ENCODE results near the gene CLCN1. TPM values are rescaled to one million over a fixed set of nuclear protein-coding genes. Genes with fewer than 3 reads are reported as not detected.

Gene CLCN1
- total RNA-seq, 1 donor from 2014 or later = not detected

DNA sequence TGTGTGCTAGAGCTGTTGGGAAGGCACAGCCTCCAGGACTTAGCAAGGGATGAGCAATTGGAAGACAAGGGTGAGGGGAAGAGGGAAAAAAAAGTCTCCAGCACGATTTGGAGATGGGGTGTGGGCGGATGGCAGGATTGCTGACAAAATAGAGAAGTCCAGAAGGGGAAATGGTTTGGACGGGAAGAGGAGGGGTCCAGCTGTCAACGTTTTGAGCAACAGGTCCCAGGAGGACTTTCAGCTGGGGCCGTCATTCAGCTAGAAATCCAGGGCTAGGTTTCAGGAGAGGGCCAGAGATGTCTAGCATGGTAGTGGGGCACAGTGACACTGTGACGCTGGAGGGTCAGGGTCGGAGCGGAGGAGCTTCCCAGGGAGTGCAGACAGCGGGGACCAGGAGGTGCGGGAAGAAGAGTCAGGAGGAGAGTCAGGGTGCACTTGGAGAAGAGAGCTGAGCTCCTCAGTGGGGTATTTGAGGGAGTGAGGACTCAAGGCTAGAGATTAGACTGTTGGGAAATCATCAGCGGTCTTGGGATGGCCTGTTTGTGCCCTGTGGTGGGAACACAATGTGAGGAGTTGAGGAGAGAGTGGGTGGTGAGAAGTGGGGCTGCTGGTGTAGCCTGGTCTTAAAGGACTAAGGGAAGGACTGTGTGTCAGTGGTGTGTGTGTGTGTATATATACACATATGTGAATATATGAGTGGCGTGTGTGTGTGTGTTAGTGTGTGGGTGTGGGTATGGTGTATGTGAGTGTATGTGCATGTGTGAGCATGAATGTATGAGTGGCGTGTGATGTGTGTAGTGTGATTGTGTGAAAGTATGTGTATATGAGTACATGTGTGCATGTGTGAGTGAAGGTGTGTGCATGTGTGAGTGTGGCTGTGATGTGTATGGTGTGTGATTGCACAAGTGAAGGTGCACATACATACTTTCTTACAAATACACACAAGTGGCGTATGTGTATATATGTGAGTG, 69.0 kb downstream of the CLCN1 start:
- TF ChIP-seq, protein P1, sequence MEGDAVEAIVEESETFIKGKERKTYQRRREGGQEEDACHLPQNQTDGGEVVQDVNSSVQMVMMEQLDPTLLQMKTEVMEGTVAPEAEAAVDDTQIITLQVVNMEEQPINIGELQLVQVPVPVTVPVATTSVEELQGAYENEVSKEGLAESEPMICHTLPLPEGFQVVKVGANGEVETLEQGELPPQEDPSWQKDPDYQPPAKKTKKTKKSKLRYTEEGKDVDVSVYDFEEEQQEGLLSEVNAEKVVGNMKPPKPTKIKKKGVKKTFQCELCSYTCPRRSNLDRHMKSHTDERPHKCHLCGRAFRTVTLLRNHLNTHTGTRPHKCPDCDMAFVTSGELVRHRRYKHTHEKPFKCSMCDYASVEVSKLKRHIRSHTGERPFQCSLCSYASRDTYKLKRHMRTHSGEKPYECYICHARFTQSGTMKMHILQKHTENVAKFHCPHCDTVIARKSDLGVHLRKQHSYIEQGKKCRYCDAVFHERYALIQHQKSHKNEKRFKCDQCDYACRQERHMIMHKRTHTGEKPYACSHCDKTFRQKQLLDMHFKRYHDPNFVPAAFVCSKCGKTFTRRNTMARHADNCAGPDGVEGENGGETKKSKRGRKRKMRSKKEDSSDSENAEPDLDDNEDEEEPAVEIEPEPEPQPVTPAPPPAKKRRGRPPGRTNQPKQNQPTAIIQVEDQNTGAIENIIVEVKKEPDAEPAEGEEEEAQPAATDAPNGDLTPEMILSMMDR (IDR thresholded peaks at IDR 0.05) = no peak
- Mint-ChIP-seq H3K36me3 (ENCODE audit: unreplicated experiment) (peaks cover 23% of the 10 kb centered on the region), H3K27me3 (ENCODE audit: unreplicated experiment) (no peaks in the 10 kb centered on the region), H3K4me3 (ENCODE audit: unreplicated experiment) (no peak overlapping the region), H3K9me3 (ENCODE audit: unreplicated experiment) (no peaks in the 10 kb centered on the region), H3K27ac (ENCODE audit: unreplicated experiment) (no peak overlapping the region), H3K4me1 (ENCODE audit: unreplicated experiment) (peaks cover 15% of the 10 kb centered on the region)
- no peak for DNase-seq (ENCODE audit: extremely low spot score, unreplicated experiment)

GRCh38 chr7:143385891-143386781, 70.2 kb downstream of the CLCN1 start:
- no peak overlapping the region for H3K27ac Mint-ChIP-seq (ENCODE audit: unreplicated experiment)
- no peaks in the 10 kb centered on the region for H3K9me3 Mint-ChIP-seq (ENCODE audit: unreplicated experiment)
- peaks cover 33% of the 10 kb centered on the region for H3K36me3 Mint-ChIP-seq (ENCODE audit: unreplicated experiment)
- H3K4me1 Mint-ChIP-seq (ENCODE audit: unreplicated experiment) = peaks cover 24% of the 10 kb centered on the region
- DNase-seq (ENCODE audit: extremely low spot score, unreplicated experiment) = no peak
- TF ChIP-seq, protein P1 (IDR thresholded peaks at IDR 0.05) = no peak
- H3K27me3 Mint-ChIP-seq (ENCODE audit: unreplicated experiment) = no peaks in the 10 kb centered on the region
- H3K4me3 Mint-ChIP-seq (ENCODE audit: unreplicated experiment) = no peak overlapping the region

GRCh38 chr7:143387156-143387975, 71.5 kb downstream of the CLCN1 start:
- peaks cover 36% of the 10 kb centered on the region for H3K36me3 Mint-ChIP-seq (ENCODE audit: unreplicated experiment)

GRCh38 chr7:143388051-143388450, 72.1 kb downstream of the CLCN1 start:
- Mint-ChIP-seq H3K27ac (ENCODE audit: unreplicated experiment) (no peak overlapping the region), H3K4me1 (ENCODE audit: unreplicated experiment) (peaks cover 41% of the 10 kb centered on the region), H3K4me3 (ENCODE audit: unreplicated experiment) (no peak overlapping the region), H3K36me3 (ENCODE audit: unreplicated experiment) (peaks cover 35% of the 10 kb centered on the region), H3K27me3 (ENCODE audit: unreplicated experiment) (no peaks in the 10 kb centered on the region), H3K9me3 (ENCODE audit: unreplicated experiment) (no peaks in the 10 kb centered on the region)
- TF ChIP-seq, protein P1 (IDR thresholded peaks at IDR 0.05) = no peak
- DNase-seq (ENCODE audit: extremely low spot score, unreplicated experiment) = no peak

More at GRCh38 chr7:143387156-143387975, 71.5 kb downstream of the CLCN1 start:
- peaks cover 36% of the 10 kb centered on the region for H3K4me1 Mint-ChIP-seq (ENCODE audit: unreplicated experiment)
- TF ChIP-seq, protein P1 (IDR thresholded peaks at IDR 0.05) = no peak
- H3K9me3 Mint-ChIP-seq (ENCODE audit: unreplicated experiment) = no peaks in the 10 kb centered on the region
- no peak for DNase-seq (ENCODE audit: extremely low spot score, unreplicated experiment)
- no peak overlapping the region for H3K27ac Mint-ChIP-seq (ENCODE audit: unreplicated experiment)
- no peak overlapping the region for H3K4me3 Mint-ChIP-seq (ENCODE audit: unreplicated experiment)
- H3K27me3 Mint-ChIP-seq (ENCODE audit: unreplicated experiment) = no peaks in the 10 kb centered on the region
